ENCODE data around the gene UBAC2.

DNA sequence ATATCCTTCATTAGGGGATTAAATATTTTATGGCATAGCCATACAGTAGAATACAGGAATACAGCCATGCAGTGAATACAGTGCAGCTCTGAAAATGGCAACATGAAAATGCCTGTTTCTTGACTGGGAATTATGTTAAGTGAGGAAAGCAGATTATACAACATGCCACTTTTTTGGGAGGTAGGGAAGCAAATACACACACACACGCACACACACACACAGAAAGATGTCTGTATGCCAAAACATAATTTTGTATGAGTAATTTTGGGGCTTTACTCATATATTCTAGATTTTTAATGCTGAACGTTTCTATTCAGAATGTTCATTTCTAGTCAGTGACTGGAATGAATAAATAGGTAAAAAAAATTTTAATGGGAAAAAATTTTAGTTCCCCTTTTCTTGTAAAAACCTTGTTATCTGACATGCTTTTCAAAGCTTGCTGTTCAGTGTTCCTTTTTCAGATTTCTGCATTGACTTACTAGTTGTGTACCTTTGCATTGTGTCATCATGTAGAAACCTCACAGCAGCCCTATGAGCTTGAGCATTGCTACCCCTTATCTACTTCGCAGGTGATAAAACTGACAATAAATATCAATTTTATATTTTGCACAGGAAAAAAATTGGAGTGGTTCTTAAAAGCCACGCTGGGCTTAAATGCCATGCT lies 98.7 kb downstream of the UBAC2 start:
- TF ChIP-seq, protein P1, sequence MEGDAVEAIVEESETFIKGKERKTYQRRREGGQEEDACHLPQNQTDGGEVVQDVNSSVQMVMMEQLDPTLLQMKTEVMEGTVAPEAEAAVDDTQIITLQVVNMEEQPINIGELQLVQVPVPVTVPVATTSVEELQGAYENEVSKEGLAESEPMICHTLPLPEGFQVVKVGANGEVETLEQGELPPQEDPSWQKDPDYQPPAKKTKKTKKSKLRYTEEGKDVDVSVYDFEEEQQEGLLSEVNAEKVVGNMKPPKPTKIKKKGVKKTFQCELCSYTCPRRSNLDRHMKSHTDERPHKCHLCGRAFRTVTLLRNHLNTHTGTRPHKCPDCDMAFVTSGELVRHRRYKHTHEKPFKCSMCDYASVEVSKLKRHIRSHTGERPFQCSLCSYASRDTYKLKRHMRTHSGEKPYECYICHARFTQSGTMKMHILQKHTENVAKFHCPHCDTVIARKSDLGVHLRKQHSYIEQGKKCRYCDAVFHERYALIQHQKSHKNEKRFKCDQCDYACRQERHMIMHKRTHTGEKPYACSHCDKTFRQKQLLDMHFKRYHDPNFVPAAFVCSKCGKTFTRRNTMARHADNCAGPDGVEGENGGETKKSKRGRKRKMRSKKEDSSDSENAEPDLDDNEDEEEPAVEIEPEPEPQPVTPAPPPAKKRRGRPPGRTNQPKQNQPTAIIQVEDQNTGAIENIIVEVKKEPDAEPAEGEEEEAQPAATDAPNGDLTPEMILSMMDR (IDR thresholded peaks at IDR 0.05; ENCODE audit: extremely low read depth in 1 of 2, insufficient read depth in 1 of 2, low read depth in 1 of 2, low read length in 2 of 2), result no peak
- TF ChIP-seq JUN (IDR thresholded peaks at IDR 0.05; ENCODE audit: borderline replicate concordance, insufficient read depth, insufficient read length, low read depth), result no peak
- TF ChIP-seq POLR2A (IDR thresholded peaks at IDR 0.05; ENCODE audit: low read depth, low read length), result no peak
- no peak for TF ChIP-seq EZH2 (IDR thresholded peaks at IDR 0.05; ENCODE audit: borderline replicate concordance, low read depth, low read length, severe bottlenecking)
- TF ChIP-seq, protein P2, sequence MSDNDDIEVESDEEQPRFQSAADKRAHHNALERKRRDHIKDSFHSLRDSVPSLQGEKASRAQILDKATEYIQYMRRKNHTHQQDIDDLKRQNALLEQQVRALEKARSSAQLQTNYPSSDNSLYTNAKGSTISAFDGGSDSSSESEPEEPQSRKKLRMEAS (IDR thresholded peaks at IDR 0.05; ENCODE audit: insufficient read depth, insufficient read length), result no peak
